ENCODE data around the gene DLEC1.

Gene DLEC1

GRCh38 chr3:38003371-38003816 lies 35.6 kb upstream of the DLEC1 start:
- H3K36me3 ChIP-seq (ENCODE audit: insufficient read depth, insufficient read length, low read length) = peaks cover 21% of the 10 kb centered on the region
- TF ChIP-seq SUZ12 (IDR thresholded peaks at IDR 0.05; ENCODE audit: extremely low read depth, insufficient read depth, insufficient read length) (no peak), ZNF274 (IDR thresholded peaks at IDR 0.05; ENCODE audit: low read depth, low read length) (no peak), YY1 (IDR thresholded peaks at IDR 0.05; ENCODE audit: insufficient read depth, insufficient read length) (no peak)
- DNase-seq (ENCODE audit: low read depth, low spot score) = peak; percentile 69

GRCh38 chr3:38003817-38004414 lies 35.1 kb upstream of the DLEC1 start:
- peak overlapping the region; percentile 14 for H3K9ac ChIP-seq (ENCODE audit: insufficient read length, low read depth)
- no peak for DNase-seq (ENCODE audit: low read depth, low spot score)
- H3K36me3 ChIP-seq (ENCODE audit: insufficient read depth, insufficient read length, low read length) = peaks cover 25% of the 10 kb centered on the region
- peaks cover 6% of the 10 kb centered on the region for H3K27me3 ChIP-seq (ENCODE audit: insufficient read depth, insufficient read length)
- no peak overlapping the region for H3K4me3 ChIP-seq (ENCODE audit: insufficient read length, low read depth)
- H3K4me1 ChIP-seq (ENCODE audit: insufficient read depth, insufficient read length) = peaks cover 25% of the 10 kb centered on the region
- no peaks in the 10 kb centered on the region for H3K9me3 ChIP-seq (ENCODE audit: insufficient read depth, low read length)
- no peak for TF ChIP-seq SUZ12 (IDR thresholded peaks at IDR 0.05; ENCODE audit: extremely low read depth, insufficient read depth, insufficient read length)
- no peak for TF ChIP-seq ZNF274 (IDR thresholded peaks at IDR 0.05; ENCODE audit: low read depth, low read length)
- no peak for TF ChIP-seq YY1 (IDR thresholded peaks at IDR 0.05; ENCODE audit: insufficient read depth, insufficient read length)

More at GRCh38 chr3:38003371-38003816, 35.6 kb upstream of the DLEC1 start:
- peaks cover 25% of the 10 kb centered on the region for H3K4me1 ChIP-seq (ENCODE audit: insufficient read depth, insufficient read length)
- no peaks in the 10 kb centered on the region for H3K9me3 ChIP-seq (ENCODE audit: insufficient read depth, low read length)
- H3K27me3 ChIP-seq (ENCODE audit: insufficient read depth, insufficient read length) = peaks cover 6% of the 10 kb centered on the region
- no peak overlapping the region for H3K4me3 ChIP-seq (ENCODE audit: insufficient read length, low read depth)
- peak overlapping the region; percentile 14 for H3K9ac ChIP-seq (ENCODE audit: insufficient read length, low read depth)

DNA sequence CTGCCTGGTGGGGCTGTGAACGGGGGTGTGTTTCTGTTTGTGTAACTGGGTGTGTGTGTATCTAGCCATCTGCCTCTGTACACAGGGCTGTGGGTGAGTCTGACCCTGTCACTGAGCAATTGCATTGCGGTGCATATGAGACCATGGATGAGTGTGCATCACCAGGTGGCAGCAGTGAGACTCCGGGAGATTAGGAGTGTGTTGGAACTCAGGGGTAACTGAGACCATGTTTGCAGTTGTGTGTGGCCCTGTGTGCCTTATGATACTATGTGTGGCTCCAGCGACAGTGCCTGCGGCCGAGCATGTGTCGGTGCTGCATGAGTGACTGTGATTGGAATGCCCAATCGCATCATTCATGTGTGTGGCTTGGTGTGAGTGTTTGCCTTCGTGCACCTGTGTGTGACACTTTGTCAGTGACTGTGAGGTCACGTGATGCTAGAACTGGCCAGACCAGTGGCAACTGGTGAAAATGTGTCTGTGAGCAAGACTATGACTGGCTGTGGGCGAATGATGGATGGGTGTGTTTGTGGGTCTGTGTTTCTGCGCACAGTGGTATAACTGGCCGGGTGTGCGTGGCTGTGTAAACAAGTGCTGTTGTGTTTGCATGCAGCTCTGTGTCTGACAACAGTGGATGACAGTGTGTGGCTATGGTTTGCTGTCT lies 34.5 kb upstream of the DLEC1 start:
- peak; percentile 40 for DNase-seq (ENCODE audit: low read depth, low spot score)
- peaks cover 30% of the 10 kb centered on the region for H3K36me3 ChIP-seq (ENCODE audit: insufficient read depth, insufficient read length, low read length)
- TF ChIP-seq YY1 (IDR thresholded peaks at IDR 0.05; ENCODE audit: insufficient read depth, insufficient read length) = no peak
- H3K9me3 ChIP-seq (ENCODE audit: insufficient read depth, low read length) = no peaks in the 10 kb centered on the region
- H3K9ac ChIP-seq (ENCODE audit: insufficient read length, low read depth) = no peak overlapping the region
- H3K27me3 ChIP-seq (ENCODE audit: insufficient read depth, insufficient read length) = peaks cover 2% of the 10 kb centered on the region
- H3K4me3 ChIP-seq (ENCODE audit: insufficient read length, low read depth) = no peak overlapping the region
- peaks cover 23% of the 10 kb centered on the region for H3K4me1 ChIP-seq (ENCODE audit: insufficient read depth, insufficient read length)

GRCh38 chr3:38005076-38006020 lies 33.7 kb upstream of the DLEC1 start:
- Histone ChIP-seq H3K4me1 (ENCODE audit: insufficient read depth, insufficient read length) (peaks cover 23% of the 10 kb centered on the region), H3K36me3 (ENCODE audit: insufficient read depth, insufficient read length, low read length) (peaks cover 34% of the 10 kb centered on the region), H3K4me3 (ENCODE audit: insufficient read length, low read depth) (no peak overlapping the region), H3K9ac (ENCODE audit: insufficient read length, low read depth) (no peak overlapping the region), H3K27me3 (ENCODE audit: insufficient read depth, insufficient read length) (no peaks in the 10 kb centered on the region), H3K9me3 (ENCODE audit: insufficient read depth, low read length) (no peaks in the 10 kb centered on the region)
- TF ChIP-seq ZNF274 (IDR thresholded peaks at IDR 0.05; ENCODE audit: low read depth, low read length) = no peak
- no peak for TF ChIP-seq SUZ12 (IDR thresholded peaks at IDR 0.05; ENCODE audit: extremely low read depth, insufficient read depth, insufficient read length)
- TF ChIP-seq YY1 (IDR thresholded peaks at IDR 0.05; ENCODE audit: insufficient read depth, insufficient read length) = no peak
- no peak for DNase-seq (ENCODE audit: low read depth, low spot score)

GRCh38 chr3:38006031-38006430 lies 33.0 kb upstream of the DLEC1 start:
- H3K36me3 ChIP-seq (ENCODE audit: insufficient read depth, insufficient read length, low read length) = peaks cover 34% of the 10 kb centered on the region
- H3K9ac ChIP-seq (ENCODE audit: insufficient read length, low read depth) = no peak overlapping the region
- no peak for DNase-seq (ENCODE audit: low read depth, low spot score)
- no peaks in the 10 kb centered on the region for H3K27me3 ChIP-seq (ENCODE audit: insufficient read depth, insufficient read length)
- peaks cover 22% of the 10 kb centered on the region for H3K4me1 ChIP-seq (ENCODE audit: insufficient read depth, insufficient read length)
- H3K9me3 ChIP-seq (ENCODE audit: insufficient read depth, low read length) = no peaks in the 10 kb centered on the region
- no peak for TF ChIP-seq SUZ12 (IDR thresholded peaks at IDR 0.05; ENCODE audit: extremely low read depth, insufficient read depth, insufficient read length)
- TF ChIP-seq ZNF274 (IDR thresholded peaks at IDR 0.05; ENCODE audit: low read depth, low read length) = no peak
- TF ChIP-seq YY1 (IDR thresholded peaks at IDR 0.05; ENCODE audit: insufficient read depth, insufficient read length) = no peak
- H3K4me3 ChIP-seq (ENCODE audit: insufficient read length, low read depth) = no peak overlapping the region

- no peak overlapping the region for H3K9ac ChIP-seq (ENCODE audit: insufficient read length, low read depth)
- peaks cover 19% of the 10 kb centered on the region for H3K4me1 ChIP-seq (ENCODE audit: insufficient read depth, insufficient read length)
- H3K4me3 ChIP-seq (ENCODE audit: insufficient read length, low read depth) = no peak overlapping the region
- no peak for DNase-seq (ENCODE audit: low read depth, low spot score)
- H3K9me3 ChIP-seq (ENCODE audit: insufficient read depth, low read length) = no peaks in the 10 kb centered on the region
- peaks cover 34% of the 10 kb centered on the region for H3K36me3 ChIP-seq (ENCODE audit: insufficient read depth, insufficient read length, low read length)
- no peaks in the 10 kb centered on the region for H3K27me3 ChIP-seq (ENCODE audit: insufficient read depth, insufficient read length)
- TF ChIP-seq SUZ12 (IDR thresholded peaks at IDR 0.05; ENCODE audit: extremely low read depth, insufficient read depth, insufficient read length) = no peak
- no peak for TF ChIP-seq ZNF274 (IDR thresholded peaks at IDR 0.05; ENCODE audit: low read depth, low read length)
- no peak for TF ChIP-seq YY1 (IDR thresholded peaks at IDR 0.05; ENCODE audit: insufficient read depth, insufficient read length)
Measured at GRCh38 chr3:38006445-38006995, 32.5 kb upstream of the DLEC1 start.

Data from NT2/D1 (cell line).